ENCODE measurements around the gene EXOC4. TPM values are rescaled to one million over a fixed set of nuclear protein-coding genes. Genes with fewer than 3 reads are reported as not detected.

The EXOC4 gene
- total and polyA plus RNA-seq, 2 of the 8 experiments (the other 6 are each of a cell fraction or from before 2014, with no cell fraction given) = 27.0 to 67.3 TPM

- no peak for TF ChIP-seq RFX5 (IDR thresholded peaks at IDR 0.05; ENCODE audit: borderline replicate concordance, low read depth, low read length)
Observed at GRCh38 chr7:133623721-133624120, 370.8 kb downstream of the EXOC4 start (continued).
